HG02840 (cell line): ENCODE data around the gene GMNC.
"Not testable (repeated sequence)": the region's sequence is repeated elsewhere in the genome, so short reads cannot be mapped to it uniquely, and the experiment has no call there.

Source experiments
- ATAC-seq: cut with Tn5 transposase; IDR thresholded peaks from one replicate; pipeline ENCODE4 v1.9.1; 2021; ENCODE audit warnings: mild to moderate bottlenecking, moderate library complexity, moderate number of reproducible peaks; ENCODE audit not compliant: unreplicated experiment, low FRiP score

Gene GMNC, protein sequence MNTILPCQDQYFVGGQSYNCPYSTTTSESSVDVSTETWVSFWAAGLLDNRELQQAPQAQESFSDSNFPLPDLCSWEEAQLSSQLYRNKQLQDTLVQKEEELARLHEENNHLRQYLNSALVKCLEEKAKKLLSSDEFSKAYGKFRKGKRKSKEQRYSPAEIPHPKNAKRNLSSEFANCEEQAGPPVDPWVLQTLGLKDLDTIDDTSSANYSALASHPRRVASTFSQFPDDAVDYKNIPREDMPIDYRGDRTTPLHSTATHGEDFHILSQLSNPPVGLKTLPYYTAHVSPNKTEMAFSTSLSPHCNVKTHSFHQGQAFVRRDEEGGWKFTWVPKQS

GRCh38 chr3:190862209-190863118, at the start of gene GMNC:
Gene GMNC (minus strand): TSS chr3:190862694. CDS start chr3:190862615, 79 bp downstream.
- ATAC-seq, result peak; percentile 84

DNA sequence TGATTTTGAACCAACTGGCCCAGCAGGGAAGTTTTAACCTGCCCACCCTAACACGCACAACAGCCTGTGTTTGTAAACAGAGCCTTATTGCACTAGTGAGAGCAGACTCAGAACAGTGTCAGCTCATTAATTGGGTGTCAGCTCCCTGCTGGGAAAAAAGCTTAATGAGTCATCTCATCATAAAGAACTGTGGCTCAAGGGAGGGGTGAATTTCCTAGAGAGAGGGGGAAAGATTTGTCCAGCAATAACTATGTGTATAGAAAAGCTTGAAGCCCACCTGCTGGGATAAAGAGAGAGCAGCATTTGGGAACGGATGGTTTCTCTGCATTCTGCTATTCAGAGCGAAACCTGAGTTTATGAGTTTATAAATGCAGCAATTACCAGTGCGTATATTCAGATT, 48.9 kb upstream of the GMNC start:
- ATAC-seq, result no peak

GRCh38 chr3:190909908-190910307, 47.4 kb upstream of the GMNC start:
- ATAC-seq, result no peak

- no peak for ATAC-seq
Observed at GRCh38 chr3:190903156-190903555, 40.7 kb upstream of the GMNC start.

DNA sequence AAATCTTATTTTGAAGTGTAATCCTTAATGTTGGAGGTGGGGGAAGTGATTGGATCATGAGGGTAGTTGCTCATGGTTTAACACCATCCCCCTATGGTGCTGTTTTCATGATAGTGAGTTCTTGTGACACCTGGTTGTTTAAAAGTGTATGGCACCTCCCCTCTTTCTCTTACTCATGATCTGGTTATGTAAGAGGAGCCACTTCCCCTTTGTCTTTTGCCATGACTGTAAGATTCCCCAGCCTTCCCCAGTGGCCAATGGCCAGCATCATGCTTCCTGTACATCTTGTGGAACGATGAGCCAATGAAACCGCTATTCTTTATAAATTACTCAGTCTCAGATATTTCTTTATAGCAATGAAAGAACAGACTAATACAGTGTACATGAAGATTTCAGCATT, 39.8 kb upstream of the GMNC start:
- no peak for ATAC-seq

DNA sequence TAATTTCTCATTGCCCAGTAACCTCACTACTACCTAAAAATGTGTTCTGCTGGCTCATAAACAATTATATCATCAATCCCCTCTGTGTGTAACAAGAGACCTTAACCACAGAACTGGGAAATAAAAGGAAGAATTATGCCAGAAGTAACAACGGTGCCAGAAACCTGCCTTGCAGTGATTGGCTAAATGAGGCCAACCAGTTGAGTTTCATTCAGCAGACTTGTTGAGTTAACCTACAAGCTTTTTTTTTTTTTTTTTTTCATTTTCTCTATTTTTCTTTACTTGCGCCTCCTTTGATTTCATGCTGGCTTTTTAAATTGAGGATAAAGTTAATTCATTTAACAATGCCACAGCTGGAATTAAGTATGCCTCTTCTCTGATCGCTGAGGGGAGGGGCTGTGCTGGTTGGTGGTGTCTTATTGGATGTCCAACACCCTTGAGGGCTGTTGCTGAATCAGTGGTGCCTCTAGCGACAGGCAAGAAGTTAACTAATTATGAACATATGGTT, 30.0 kb upstream of the GMNC start:
- no peak for ATAC-seq

DNA sequence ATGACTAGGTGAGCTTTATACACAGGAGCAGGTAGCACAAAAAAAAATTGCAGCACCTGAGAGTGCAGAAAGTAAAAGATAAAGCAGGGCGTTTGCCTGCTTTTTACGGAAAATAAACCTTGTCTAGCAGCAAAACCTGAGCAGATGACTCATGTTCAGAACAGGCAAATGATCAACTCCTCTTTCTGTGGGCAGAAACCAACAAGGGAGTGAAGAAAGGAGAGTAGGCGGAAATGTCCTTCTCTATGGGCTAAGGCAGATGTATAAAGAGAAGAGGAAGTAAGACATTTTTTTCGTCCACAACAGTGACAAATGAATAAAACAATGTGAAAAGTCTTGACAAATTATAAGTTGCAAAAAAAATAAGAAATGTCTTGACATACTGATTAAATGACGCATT, 24.5 kb upstream of the GMNC start:
- ATAC-seq, result peak; percentile 66

DNA sequence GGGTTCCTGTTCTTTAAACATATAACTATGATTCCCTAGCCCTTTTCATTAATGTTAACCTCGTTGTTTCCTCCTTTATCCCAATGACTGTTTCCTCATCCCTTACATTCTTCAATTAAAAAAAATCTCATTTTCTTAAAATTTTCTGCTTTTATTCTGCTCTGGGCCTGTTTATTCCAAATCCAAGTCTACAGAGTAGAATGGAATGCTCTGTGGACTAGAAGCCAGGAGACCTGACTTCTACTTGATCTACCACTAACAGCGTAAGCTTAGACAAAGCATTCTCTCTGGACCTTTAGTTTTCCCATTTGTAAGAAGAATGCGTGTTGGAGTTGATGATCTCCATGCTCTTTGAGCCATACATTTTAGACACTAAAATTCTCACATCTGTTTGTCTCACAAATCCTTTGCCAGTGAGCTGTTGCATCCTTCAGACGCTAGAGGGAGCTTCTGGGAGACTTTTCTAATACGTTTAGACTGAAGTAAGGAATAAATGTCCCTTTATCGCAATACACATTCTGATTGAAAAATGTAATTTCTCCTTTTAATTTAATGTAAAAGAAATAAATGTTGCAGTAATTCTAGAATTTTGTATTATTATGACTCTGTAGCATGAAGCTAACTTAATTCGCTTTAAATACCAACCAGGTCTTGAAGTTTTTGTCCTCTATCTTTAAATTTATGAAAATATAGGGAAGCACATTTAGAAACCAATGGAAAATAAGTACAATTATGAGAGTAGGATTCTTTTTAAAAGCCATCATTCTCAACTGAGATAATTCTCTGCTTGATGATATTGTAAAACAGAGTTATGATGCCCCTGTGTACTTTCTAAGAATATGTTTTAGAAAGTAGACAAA, 21.7 kb upstream of the GMNC start:
- ATAC-seq, result peak; percentile 59

DNA sequence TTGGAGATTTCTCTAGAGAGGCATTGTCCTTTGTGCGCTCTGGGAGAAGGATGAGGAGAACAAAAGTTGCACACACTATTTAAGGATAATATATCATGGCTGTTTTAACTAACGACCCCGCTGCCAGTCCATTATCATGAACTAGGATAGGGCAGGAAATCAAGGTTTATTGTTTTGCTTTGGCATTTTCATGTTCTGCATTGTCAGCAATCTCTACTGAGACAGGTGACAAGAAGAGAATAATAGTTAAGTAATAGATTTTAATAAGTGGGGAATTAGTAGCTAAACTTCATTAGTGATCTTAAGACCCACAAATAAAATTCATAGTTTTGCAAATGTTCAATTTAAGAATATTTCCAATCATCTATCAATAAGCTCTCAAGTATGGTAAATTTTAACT, 20.6 kb upstream of the GMNC start:
- no peak for ATAC-seq

DNA sequence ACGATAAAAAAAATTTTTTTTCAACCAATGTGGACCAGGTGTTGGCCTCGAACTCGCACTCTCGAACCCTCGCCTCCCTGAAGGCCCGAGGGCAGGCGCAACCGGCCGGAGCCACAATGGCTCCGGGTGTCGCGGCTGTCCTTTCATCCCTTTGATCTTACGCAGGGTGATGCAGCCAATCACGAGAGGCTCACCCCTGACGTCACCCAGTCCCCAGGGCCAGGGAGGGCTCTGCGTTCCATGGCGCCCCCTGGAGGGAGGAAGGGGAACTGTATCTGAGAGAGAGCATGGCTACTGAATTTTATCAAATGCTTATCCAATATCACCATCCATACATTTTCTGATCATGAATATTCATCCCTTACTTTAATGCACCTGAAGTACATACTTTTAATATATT, 15.4 kb upstream of the GMNC start:
- ATAC-seq, result no peak

- not testable (repeated sequence) for ATAC-seq
Observed at GRCh38 chr3:190876433-190876832, 13.9 kb upstream of the GMNC start.

- not testable (repeated sequence) for ATAC-seq
Observed at GRCh38 chr3:190875061-190875460, 12.6 kb upstream of the GMNC start.

DNA sequence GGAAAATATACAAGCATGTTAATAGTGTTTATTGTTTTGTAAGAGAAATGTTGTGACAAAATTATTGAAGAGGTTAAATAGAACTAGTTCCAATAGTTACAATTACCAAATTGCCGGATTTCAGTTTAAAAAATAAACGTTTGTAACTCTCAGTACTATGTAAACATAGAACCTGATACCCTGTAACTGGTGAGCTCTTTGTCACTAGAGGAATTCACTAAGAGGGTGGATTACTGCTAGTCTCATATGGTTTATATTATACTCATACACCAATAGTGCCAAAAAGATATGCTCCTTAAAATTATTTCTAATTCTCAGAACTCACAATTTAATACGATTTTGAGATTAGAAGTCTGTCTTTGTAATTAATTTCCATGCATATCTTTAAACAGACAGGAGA, 7.6 kb upstream of the GMNC start:
- no peak for ATAC-seq

- ATAC-seq, result no peak
Observed at GRCh38 chr3:190867071-190867470, 4.6 kb upstream of the GMNC start.

GRCh38 chr3:190865828-190866227, 3.3 kb upstream of the GMNC start:
- no peak for ATAC-seq

DNA sequence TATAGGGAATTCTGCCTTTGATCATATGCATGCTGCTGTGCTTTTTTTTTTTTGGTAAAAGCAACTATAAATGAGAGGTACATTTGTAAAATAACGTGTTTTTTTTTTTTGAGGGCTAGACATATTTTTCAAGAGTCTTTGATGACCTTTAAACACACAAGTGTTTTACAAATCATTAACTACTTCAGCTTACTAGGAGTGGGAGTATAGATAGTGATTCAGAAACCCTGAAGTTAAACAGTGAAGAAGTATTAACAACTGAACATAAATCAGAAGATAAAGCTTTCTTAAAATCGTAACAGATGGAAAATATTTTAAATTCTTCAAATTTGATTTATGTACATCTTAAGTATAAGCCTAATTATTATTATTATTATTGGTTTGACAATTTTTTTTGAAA, 2.9 kb upstream of the GMNC start:
- no peak for ATAC-seq

- ATAC-seq, result no peak
Observed at GRCh38 chr3:190864002-190864401, 1.5 kb upstream of the GMNC start.

DNA sequence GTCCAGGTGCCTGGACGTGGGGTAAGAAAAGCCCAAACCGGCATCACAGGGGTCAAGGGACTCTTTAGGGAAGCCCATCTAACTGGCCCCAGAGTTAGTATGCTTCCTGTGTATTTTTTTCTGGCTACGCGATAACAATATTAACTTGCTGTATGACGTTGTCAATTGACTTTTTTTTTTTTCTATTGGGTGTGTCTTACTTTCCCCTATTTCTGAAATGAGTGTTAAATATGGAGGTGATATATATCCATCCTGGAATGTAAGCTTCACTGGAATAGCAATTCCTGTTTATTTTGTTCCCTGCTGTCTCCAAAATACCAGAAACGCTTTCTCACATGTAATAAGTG, 598 bp upstream of the GMNC start:
- no peak for ATAC-seq

GRCh38 chr3:190860521-190860920, 2.0 kb downstream of the GMNC start:
- no peak for ATAC-seq

GRCh38 chr3:190855151-190855550, 7.3 kb downstream of the GMNC start:
- ATAC-seq, result no peak

- no peak for ATAC-seq
Observed at GRCh38 chr3:190854062-190854461, 8.4 kb downstream of the GMNC start.
